Thyroid gland (tissue), 4 donors: ENCODE measurements around the gene ZNF224.

Experiments
- POLR2A ChIP-seq, 2 donors: fragments of 450-650 bp; IDR thresholded peaks; one replicate each; pipeline ENCODE4 v1.6.1; 2017; ENCODE audit warnings: antibody characterized with exemption in 2 of 2, mild to moderate bottlenecking in 2 of 2, moderate library complexity in 1 of 2
- TF ChIP-seq, protein P1 (sequence below), 6 experiments: fragments of 200-600 bp in 3 of 6; fragments of 450-650 bp in 3 of 6; sonication (generic) in 3 of 6; IDR thresholded peaks; one replicate each; pipeline ENCODE4 v1.5.1; 2016 to 2019; ENCODE audit warnings: antibody characterized with exemption in 6 of 6, mild to moderate bottlenecking in 2 of 6, inconsistent platforms in 1 of 6, moderate library complexity in 1 of 6

DNA sequence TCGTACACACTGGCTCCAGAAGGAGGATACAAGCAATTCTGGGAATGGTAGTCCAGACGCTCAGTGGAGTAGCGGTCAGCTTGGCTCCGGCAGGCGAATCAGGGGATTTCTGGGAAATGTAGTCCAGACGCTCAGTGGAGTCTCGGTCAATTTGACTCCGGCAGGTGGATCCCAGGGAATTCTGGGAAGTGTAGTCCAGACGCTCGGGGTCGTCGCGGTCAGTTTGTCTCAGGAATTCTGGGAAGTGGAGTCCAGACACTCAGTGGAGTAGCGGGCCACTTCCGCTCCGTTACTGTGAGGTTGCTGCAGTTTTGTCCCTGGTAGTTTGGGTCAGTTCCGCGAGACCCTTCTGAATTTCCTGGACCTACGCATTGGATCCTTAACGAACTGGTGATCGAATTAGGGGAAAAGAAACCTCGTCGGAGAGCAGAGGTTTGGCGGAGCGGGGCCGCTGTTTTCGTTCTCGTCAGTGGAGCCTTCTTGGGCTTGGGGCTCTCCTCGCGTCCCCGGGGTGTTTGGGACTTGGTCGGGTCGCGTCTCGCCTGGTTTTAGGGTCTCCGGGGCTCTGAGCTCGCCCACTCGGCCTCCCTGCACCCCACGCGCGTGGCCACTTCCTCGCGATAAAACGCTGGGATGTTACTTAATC is 19.1 kb downstream of the ZNF224 start, which contains the start of gene ZNF225:
- TF ChIP-seq, protein P1, sequence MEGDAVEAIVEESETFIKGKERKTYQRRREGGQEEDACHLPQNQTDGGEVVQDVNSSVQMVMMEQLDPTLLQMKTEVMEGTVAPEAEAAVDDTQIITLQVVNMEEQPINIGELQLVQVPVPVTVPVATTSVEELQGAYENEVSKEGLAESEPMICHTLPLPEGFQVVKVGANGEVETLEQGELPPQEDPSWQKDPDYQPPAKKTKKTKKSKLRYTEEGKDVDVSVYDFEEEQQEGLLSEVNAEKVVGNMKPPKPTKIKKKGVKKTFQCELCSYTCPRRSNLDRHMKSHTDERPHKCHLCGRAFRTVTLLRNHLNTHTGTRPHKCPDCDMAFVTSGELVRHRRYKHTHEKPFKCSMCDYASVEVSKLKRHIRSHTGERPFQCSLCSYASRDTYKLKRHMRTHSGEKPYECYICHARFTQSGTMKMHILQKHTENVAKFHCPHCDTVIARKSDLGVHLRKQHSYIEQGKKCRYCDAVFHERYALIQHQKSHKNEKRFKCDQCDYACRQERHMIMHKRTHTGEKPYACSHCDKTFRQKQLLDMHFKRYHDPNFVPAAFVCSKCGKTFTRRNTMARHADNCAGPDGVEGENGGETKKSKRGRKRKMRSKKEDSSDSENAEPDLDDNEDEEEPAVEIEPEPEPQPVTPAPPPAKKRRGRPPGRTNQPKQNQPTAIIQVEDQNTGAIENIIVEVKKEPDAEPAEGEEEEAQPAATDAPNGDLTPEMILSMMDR (IDR thresholded peaks at IDR 0.05) = peak in 1 of 6 experiments; percentile 23
- peak in 1 of 2 donors; percentile 45 for TF ChIP-seq POLR2A (IDR thresholded peaks at IDR 0.05)
